HPDE6-E6E7 (cell line): ENCODE data around the gene ATRX.
"Not testable (repeated sequence)": the region's sequence is repeated elsewhere in the genome, so short reads cannot be mapped to it uniquely, and the experiment has no call there.

Experiments
- DNase-seq: peaks from one replicate; pipeline ENCODE4 v3.0.0; 2011; ENCODE audit warnings: missing footprints; ENCODE audit errors: extremely low spot score

Gene ATRX

DNA sequence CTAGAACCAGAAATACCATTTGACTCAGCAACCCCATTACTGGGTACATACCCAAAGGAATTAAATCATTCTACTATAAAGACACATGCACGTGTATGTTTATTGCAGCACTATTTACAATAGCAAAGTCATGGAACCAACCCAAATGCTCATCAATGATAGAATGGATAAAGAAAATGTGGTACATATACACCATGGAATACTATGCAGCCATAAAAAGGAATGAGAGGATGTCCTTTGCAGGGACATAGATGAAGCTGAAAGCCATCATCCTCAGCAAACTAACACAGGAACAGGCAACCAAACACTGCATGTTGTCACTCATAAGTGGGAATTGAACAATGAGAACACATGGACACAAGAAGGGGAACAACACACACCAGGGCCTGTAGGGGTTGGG, 285.9 kb downstream of the ATRX start:
- not testable (repeated sequence) for DNase-seq

DNA sequence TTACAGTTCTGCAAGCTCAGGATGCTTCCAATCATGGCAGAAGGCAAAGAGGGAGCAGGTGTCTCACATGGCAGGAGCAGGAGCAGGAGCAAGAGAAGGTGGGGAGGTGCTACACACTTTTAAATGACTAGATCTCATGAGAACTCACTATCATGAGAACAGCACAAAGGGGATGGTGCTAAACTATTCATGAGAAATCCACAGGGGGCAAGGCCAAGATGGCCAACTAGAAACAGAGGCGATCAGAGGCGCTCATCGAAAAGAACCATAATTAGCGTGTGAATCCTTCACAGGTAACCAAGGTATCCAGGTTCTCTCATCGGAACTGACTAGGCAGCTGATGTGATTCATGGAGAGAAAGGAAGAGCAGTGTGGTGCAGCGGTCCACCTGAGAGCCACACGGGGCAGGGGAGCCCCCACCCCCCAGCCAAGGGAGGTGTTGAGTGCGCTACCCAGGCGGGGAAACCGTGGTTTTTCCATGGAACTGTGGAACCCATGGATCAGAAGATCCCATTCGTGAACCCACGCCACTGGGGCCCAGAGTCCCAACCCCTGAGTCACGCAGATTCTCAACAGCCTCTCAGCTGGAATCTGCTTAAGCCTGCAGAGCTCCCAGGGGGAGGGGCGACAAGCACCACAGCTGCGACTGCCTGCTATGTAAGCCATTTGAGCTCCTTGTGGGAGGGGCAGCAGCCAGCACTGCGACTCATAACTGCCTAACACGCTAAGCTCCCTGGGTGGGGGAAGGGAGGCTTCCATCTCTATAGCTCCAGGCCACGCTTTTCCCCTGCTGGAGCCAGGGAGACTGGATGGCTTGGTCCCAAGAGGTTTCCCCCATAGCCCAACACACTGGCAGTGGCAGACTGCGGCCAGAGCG, 292.1 kb downstream of the ATRX start:
- DNase-seq = no peak

DNA sequence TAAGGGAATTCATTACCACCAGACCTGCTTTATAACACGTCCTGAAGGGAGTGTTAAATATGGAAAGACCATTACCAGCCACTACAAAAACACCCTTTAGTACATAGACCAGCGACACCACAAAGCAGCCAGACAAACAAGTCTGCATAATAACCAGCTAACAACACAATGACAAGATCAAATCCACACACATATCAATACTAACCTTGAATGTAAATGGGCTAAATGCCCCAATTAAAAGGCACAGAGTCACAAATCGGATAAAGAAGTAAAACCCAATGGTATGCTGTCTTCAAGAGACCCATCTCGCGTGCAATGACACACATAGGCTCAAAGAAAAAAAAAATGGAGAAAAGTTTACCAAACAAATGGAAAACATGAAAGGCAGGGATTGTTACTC, 302.0 kb downstream of the ATRX start:
- no peak for DNase-seq

DNA sequence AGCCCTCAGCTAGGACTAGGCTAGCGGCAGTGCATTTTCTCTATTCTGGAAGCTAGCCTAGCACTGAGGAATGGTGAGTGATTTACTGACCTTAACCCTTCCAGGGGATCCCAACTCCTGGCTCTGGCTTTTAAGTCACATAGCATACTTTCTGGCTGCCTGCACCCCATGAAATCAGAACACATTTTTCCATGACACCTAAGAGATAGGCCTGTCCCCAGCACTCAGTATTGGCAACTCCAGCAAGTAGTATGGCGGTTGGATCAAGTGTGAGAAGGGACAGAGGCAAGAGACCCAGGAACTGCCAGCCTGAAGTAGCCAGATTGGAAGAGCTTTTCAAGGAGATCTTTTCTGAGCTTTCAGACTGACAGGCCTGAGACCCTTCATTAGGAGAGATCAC, 330.6 kb downstream of the ATRX start:
- no peak for DNase-seq
